ENCODE measurements around the gene RTTN. TPM values are rescaled to one million over a fixed set of nuclear protein-coding genes. Genes with fewer than 3 reads are reported as not detected.

The RTTN gene
- total and polyA plus RNA-seq, 2 donors (not counting 3 experiments of a cell fraction or from before 2014, with no cell fraction given) = 3.1 to 17.4 TPM

- Histone ChIP-seq H4K20me1 (replicated peaks; ENCODE audit: control insufficient read depth, extremely low read depth, insufficient read depth, low read length) (no peaks in the 10 kb centered on the region), H3K4me3 (replicated peaks in 1 of 3; ENCODE audit: insufficient read depth in 1 of 3, low read depth in 1 of 3, low read length in 3 of 3) (no peak overlapping the region), H3K36me3 (ENCODE audit: control insufficient read depth in 2 of 2, extremely low read depth in 1 of 2, insufficient read depth in 2 of 2, low read length in 2 of 2) (peaks cover 0 to 3% of the 10 kb centered on the region in 2 experiments), H3K9me1 (replicated peaks; ENCODE audit: control insufficient read depth, extremely low read depth, insufficient read depth, low read length) (no peaks in the 10 kb centered on the region), H3K4me1 (ENCODE audit: control insufficient read depth, extremely low read depth, insufficient read depth, low read length) (no peaks in the 10 kb centered on the region), H2AFZ (ENCODE audit: low read depth, low read length) (no peak overlapping the region), H3K27me3 (ENCODE audit: control insufficient read depth in 2 of 2, insufficient read depth in 2 of 2, low read length in 2 of 2) (no peaks in the 10 kb centered on the region), H3K9ac (replicated peaks; ENCODE audit: extremely low read depth, insufficient read depth, low read length) (no peak overlapping the region), H3K79me2 (ENCODE audit: control insufficient read depth, insufficient read depth, low read length) (no peaks in the 10 kb centered on the region), H3K4me2 (ENCODE audit: insufficient read depth, low read length) (no peak overlapping the region), H3K27ac (ENCODE audit: insufficient read depth, low read depth, low read length) (no peak overlapping the region), H3K9me3 (replicated peaks; ENCODE audit: control insufficient read depth, insufficient read depth, low read length) (no peaks in the 10 kb centered on the region)
- FAIRE-seq (no peak), DNase-seq (ENCODE audit: low read depth, low spot score) (peak; percentile 18)
- ChIA-PET POLR2A (no interaction called here), CTCF (interaction anchor here (1.2 to 1.8 kb wide), 3 partner anchors 29 to 289 kb away, joined by 3 to 13 read pairs (median 5); no protein-coding TSS in a partner anchor)
- intact Hi-C loops (cut with micrococcal nuclease) = no loop called here
- no TSS peak for BruUV-seq (replicated peaks)
- TF ChIP-seq EZH2 (IDR thresholded peaks at IDR 0.05; ENCODE audit: borderline replicate concordance, low read depth, low read length, severe bottlenecking) = no peak
- TF ChIP-seq MAX (IDR thresholded peaks at IDR 0.05; ENCODE audit: insufficient read depth, insufficient read length) = no peak
- no peak for TF ChIP-seq CTCF (IDR thresholded peaks at IDR 0.05; ENCODE audit: extremely low read depth in 1 of 2, insufficient read depth in 1 of 2, low read depth in 1 of 2, low read length in 2 of 2)
- TF ChIP-seq POLR2AphosphoS5 (IDR thresholded peaks at IDR 0.05; ENCODE audit: insufficient read depth, low read depth, low read length) = no peak
- TF ChIP-seq GATA2 (IDR thresholded peaks at IDR 0.05; ENCODE audit: insufficient read depth, insufficient read length, low read depth, low read length) = no peak
- no peak for TF ChIP-seq POLR2A (IDR thresholded peaks at IDR 0.05; ENCODE audit: low read depth, low read length)
- no peak for TF ChIP-seq FOS (IDR thresholded peaks at IDR 0.05; ENCODE audit: borderline replicate concordance, insufficient read depth, low read length)
- TF ChIP-seq JUN (IDR thresholded peaks at IDR 0.05; ENCODE audit: borderline replicate concordance, insufficient read depth, insufficient read length, low read depth) = no peak
- no peak for TF ChIP-seq MYC (IDR thresholded peaks at IDR 0.05; ENCODE audit: low read depth, low read length)
- dilution Hi-C loops (cut with MboI; ENCODE audit: extremely low pct_ligation_motif_present, low sequenced_read_pairs) = no loop called here
Observed at GRCh38 chr18:70165936-70166335, 39.6 kb downstream of the RTTN start.
